Fibroblast of the aortic adventitia (primary cell): ENCODE results near the gene TNFRSF12A. TPM values are rescaled to one million over a fixed set of nuclear protein-coding genes. Genes with fewer than 3 reads are reported as not detected.

Experiments used
- DNase-seq: peaks from one replicate; pipeline ENCODE4 v3.0.0-alpha.2; 2010; ENCODE audit warnings: low read depth
- H3K4me3 ChIP-seq: 2 replicates; pipeline ENCODE4 v1.5.1; 2011; ENCODE audit warnings: low read depth, mild to moderate bottlenecking, control low read depth, low read length, moderate library complexity
- CTCF ChIP-seq: IDR thresholded peaks from 2 replicates; pipeline ENCODE4 v1.5.1; 2011; ENCODE audit warnings: mild to moderate bottlenecking, low read length, control low read depth, inconsistent platforms; ENCODE audit not compliant: insufficient read depth
- total RNA-seq: library from RNA; depleted of rRNA; stranded (reverse); fragments of >200 nt; gene quantifications from 2 replicates; pipeline ENCODE4 v1.2.3, GENCODE V29; 2012; ENCODE audit warnings: low replicate concordance

The TNFRSF12A gene
- total RNA-seq, 1 donor = 124 TPM

GRCh38 chr16:2991566-2992261 is 28.5 kb upstream of the TNFRSF12A start:
- H3K4me3 ChIP-seq = no peak overlapping the region
- no peak for DNase-seq
- no peak for TF ChIP-seq CTCF

GRCh38 chr16:2992383-2993081 is 27.6 kb upstream of the TNFRSF12A start:
- TF ChIP-seq CTCF = no peak
- DNase-seq = no peak

GRCh38 chr16:2996298-2996697 is 23.9 kb upstream of the TNFRSF12A start:
- TF ChIP-seq CTCF = no peak
- DNase-seq = no peak
- H3K4me3 ChIP-seq = no peak overlapping the region

More at GRCh38 chr16:2992383-2993081, 27.6 kb upstream of the TNFRSF12A start:
- H3K4me3 ChIP-seq = no peak overlapping the region

- no peak overlapping the region for H3K4me3 ChIP-seq
- no peak for DNase-seq
- no peak for TF ChIP-seq CTCF
These were observed 20.2 kb upstream of the TNFRSF12A start for GRCh38 chr16:2999929-3000328.

- TF ChIP-seq CTCF = no peak
- no peak for DNase-seq
- H3K4me3 ChIP-seq = no peak overlapping the region
These were observed 19.6 kb upstream of the TNFRSF12A start for GRCh38 chr16:3000540-3000939.

GRCh38 chr16:3001316-3001715 is 18.9 kb upstream of the TNFRSF12A start:
- H3K4me3 ChIP-seq = no peak overlapping the region
- no peak for DNase-seq
- TF ChIP-seq CTCF = no peak
